Stimulated activated naive CD8-positive, alpha-beta T cell treated with anti-CD3 and anti-CD28 coated beads, Interleukin-15, Interleukin-2, amounts not matched to agents 100 U/mL and 50 U/mL, for 24 hours (primary cell): Measurements from ENCODE around the gene CLEC16A.

Experiments used
- ATAC-seq: fragments of 150-1000 bp; cut with Tn5 transposase; one replicate; pipeline ENCODE4 v1.10.0; 2021
- DNase-seq: peaks from one replicate; pipeline ENCODE4 v3.0.0; 2021

Gene CLEC16A

DNA sequence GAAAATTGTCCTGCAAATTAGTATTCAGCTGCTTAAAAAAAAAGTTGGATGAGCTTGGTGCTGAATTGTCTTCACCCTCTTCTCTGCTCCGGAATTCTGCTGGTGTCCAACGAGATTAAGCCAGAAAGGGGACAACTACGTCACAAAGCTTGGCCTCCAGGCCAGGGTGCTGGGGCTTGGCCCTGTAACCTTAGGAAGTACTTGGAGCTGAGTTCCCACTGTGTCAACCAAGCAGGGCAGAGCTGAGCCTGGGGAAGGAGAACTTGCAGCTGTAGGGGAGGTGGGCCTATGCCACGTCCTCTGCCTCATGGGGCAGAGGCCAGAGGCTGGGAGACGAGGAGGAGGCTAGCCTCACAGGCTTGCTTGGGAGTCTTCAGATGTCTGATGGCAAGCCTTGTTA, 71.2 kb downstream of the CLEC16A start:
- ATAC-seq (no peak), DNase-seq (no peak)

DNA sequence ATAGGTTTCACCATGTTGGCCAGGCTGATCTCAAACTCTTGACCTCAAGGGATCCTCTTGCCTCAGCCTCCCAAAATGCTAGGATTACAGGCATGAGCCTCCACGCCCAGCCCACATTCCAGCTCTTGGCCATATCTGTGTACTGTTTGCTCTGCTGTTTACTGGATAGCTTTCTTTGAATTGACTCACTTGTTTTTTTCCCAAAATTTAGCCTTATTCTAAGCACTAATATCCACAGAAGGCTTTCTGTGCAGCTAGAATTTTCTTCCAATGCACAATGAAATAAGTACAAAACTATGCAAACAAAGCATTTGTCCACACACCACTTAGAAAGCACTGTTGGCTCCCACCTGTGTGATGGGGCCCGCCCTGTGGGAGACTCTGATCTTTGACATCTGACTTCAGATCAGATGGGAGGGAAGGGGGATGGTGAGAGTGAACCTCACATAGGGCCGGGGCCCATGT, 72.2 kb downstream of the CLEC16A start:
- DNase-seq (no peak), ATAC-seq (peak; percentile 15)

DNA sequence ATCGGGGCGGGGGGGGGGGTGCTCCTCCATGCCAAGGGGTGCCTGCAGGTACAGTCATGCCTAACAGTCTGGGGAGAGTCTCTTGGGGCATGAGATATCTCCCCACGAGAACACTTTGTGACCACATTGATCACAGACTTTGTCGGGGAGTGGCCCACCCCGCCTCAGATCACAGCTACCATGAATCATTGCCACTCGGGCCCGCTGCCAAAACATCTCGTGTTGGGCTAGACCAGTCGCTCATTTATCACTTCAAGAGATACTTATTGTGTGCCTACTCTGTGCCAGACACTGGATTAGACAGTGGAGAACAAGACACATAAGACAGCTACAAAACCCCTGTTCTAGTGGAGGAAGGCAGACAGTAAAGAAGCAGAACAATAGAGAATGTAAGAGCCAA, 72.6 kb downstream of the CLEC16A start:
- peak; percentile 66 for DNase-seq
- peak; percentile 77 for ATAC-seq

DNA sequence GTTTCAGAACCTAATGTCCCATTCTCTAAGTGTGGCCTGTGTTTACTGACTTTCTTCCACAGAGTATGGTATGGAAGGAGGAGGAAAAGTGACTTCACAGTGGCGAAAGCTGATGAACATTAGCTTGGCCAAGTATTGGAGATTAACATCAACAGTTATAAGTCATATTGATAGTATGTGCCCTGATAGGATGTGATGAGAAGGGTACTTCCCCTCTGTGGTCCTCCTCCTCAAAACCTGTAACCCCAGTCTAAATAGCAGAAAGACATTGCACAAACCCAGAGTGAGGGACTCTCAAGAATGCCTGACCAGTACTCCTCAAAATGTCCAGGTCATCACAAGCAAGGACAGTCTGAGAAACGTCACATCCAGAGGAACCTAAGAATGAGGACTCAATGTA, 73.1 kb downstream of the CLEC16A start:
- ATAC-seq (no peak), DNase-seq (no peak)

DNA sequence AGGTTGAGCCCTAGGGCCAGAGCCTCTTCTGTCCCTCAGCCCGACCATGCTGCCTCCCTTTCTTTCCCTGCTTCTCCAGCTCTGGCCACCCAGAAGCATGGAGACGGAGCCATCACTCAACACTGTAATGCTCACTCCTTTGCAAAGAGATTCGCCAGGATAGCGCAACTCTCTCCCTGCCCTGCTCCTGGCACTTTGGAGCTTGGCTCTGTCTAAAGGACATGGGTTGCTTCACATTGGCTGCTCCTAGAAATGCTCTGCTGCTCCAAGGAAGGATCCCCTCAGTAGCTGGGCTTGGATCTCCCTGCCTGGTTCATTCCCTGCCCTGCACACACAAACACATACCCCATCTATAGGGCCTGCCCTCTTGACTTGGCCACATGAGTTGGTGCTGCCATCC, 76.0 kb downstream of the CLEC16A start:
- ATAC-seq = no peak
- DNase-seq = no peak

DNA sequence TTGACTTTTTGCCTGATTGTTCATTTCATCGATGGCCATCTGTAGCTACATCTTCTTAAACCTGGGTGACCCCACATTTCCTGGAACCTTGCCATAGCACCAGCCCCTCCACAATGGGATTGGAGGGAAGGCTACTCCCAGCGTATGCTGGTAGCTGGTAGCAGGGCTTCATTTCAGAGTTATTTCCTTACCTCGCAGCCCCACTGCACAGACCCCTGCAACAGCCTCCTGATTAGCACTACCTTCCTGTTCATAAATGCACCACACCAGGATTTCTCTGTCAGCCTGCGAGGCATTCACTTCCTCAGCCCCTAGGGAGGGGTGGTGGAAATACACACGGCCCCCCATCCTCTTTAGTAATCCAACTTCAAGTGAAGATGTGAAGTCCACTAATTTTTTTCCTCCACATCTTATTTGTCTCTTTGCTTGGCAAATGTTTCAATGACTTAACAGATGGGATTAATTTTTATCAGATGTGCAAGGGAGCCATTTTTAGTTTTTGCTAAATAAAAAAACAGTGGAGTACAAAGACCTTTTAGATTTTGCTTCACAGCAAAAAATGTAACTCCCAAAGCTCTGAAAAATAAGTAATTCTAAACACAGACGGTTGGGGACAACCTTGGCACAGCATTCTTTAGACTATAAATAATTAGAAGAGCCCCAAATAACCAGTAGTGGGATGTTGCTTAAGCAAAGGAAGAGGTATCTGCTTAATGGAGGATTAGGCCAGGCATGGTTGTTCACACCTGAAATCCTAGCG, 76.6 kb downstream of the CLEC16A start:
- DNase-seq (no peak), ATAC-seq (no peak)

DNA sequence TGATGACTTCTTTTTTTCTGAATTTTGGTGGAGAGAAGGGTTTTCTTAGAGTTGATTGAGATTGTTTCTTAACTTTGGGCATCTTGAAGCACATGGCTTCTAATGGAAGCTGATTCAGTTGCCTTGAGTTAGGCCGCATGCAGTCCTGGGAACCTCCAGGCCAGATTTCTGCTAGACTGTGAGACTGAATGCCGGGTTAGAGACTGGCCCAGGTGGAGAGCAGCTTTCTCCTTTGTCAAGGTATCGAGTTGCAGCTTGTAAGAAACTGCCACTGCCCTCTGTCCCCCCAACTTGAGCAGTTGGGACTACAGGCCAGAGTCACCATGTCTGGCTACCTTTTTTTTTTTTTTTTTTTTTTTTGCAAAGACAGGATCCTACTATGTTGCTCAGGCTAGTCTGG, 77.6 kb downstream of the CLEC16A start:
- DNase-seq (no peak), ATAC-seq (no peak)

DNA sequence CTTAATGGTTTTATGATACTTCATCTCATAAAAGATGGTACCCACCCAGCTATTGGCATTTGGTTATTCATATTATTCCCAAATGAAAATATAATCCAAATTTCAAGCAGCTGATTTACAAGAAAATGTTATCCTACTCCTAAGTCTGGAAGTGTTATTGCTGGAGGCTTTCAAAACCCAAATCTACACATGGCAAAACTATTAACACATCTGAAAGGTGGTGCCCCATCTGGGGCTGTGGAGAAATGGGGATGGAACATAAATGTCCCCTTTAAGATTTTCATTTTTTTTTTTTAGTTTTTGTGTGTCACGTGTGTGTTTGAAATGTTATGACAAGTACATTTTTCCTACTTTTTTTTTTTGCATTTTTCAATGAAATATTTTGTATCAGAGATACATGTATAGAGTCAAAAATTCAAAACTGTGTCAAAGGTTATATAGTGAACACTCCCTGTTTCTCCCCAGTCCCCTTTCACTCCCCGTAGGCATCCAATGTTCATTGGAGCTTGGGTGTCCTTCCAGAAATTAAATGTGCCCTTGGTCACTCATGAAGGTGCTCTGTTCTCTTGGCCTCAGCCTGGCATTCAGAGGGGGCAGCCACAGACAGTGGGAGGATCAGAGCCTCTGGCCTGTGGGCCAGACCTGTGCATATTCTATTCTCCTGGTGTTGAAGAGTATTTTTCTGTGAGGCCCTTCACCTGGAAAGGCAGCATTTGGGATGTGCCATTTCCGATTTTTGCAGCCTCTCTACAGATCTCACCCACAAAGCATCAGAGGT, 79.1 kb downstream of the CLEC16A start:
- ATAC-seq (no peak), DNase-seq (no peak)

DNA sequence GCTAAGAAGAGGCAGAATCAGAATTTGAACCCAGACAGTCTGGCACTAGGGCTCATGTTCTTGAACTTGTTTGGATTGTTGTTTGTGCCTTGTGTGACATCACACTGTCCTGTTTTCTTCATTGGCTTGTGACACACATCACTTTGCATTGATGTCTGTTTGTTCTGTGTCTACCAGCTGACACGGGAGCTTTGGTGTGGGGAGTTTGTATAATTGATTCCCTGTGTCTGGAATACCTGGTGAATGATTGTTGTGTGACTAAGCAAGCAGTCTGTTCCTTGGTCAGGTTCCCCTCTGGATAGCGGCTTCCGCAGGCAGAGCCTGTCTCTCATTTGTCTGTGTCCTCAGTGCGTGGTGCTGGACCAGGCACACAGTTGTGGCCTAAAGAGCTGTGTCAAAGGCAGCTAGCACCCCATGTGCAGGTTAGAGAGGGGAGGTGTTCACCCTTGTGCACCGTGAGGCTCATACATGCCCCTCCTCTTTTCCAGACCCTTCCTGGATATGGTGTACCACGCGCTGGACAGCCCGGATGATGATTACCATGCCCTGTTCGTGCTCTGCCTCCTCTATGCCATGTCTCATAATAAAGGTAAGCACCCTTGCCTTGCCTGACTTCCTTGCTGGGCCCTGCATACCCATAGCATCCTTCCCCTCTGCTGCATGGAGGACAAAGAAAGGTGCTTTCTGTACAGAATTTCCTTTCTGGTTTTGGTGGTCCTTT, 80.1 kb downstream of the CLEC16A start:
- peak; percentile 53 for ATAC-seq

DNA sequence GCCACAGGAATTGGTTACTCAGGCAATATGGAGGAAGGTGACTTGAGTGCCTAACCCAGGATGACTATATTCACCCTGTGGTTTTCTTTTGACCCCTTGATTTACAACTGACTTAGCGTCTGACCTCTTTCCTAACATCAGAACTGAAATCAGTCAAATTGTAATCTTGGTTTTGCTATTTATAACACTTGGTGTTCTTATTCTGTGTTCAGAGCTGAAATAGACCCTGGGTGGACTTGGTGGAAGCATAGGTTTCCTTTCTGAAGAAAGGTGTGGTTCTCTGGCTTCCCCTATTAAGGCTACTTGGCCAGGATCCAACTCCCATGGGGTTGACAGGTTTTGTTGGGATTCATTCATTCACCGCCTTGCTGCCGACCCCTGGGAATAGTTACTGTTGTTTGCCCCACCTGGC, 80.8 kb downstream of the CLEC16A start:
- DNase-seq (no peak), ATAC-seq (peak; percentile 88)

More for the DNA sequence above, 80.1 kb downstream of the CLEC16A start:
- DNase-seq = no peak

DNA sequence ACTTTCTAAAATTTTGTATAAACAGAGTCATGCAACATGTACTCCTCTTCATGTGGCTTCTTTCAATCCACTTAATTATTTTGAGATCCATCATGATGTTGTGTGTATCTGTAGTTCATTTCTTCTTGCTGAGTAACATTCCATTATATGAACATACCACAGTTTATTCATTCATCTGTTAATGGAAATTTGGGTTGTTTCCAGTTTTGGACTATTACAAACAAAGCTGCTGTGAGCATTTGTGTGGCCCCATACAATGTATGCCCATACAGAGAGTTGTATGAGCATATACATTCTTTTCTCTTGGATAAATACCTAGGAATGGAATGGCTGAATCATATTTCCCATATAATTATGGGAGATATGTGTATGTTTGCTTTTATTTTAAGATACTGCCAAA, 85.6 kb downstream of the CLEC16A start:
- ATAC-seq = no peak
- DNase-seq = no peak

DNA sequence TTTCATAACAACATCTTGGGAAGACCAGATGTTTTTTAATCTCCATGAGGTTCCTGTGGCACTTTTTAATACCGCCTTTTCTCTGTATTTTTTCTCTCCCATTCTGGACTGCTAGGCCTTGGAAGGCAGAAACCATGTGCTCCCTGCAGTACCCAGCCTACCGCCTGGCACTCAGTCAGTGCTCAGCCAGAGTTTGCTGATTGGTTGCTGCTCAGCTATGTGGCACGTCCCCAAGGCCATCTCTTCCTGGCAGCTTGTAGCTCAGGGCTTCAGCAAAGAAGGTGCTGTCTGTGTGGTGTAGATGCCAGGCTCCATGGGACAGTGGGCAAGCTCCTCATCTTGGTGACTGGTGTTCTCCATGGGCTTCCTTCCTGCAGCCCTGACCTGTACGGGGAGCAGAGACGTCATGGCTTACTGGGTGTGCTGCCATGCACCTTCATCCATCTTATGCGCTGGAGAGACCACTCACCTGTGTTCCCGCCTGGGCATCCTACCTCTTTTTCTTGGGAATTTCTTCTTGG, 86.7 kb downstream of the CLEC16A start:
- no peak for DNase-seq

DNA sequence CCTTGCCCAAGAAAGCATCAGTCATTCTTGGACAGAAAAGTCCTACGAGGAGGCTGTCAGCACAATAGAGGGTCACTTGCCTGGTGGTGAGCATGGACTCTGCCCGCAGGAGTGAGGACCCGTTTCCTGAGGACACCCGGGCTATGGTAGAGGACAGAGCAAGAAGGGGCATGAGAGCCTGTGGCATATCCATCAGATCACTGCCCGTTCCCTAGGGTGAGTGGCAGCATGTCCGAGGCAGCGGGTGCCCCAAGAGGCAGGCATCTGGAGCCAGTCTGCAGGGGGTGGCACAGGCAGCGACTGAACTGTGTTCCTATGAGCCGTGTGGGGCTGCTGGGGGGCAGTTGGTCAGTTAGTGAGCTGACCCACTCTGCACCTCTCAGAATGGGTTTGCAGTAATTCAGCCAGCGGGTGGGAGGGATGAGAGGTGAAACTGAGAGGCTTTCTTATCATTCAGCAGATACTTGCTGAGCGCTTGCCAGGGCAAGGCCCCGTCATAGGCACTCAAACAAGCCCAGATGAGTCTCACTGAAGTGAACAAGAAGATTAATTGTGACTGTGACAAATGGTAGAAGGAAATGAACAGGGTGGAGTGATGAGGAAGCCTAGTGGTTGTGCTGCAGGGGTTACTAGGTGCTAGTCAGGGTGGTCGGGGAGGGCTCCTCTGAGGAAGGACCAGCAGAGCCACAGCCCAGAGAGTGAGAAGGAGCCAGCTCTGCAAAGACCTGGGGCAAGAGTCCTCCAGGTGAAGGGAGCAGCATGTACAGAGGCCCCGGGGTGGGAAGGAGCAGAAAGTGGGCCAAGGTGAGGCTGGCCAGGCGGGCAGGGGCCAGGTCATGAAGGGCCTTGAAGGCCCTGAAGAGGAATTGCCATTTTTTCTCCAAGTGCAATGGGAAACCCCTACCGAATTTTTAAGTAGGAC, 87.9 kb downstream of the CLEC16A start:
- DNase-seq (no peak), ATAC-seq (no peak)

More for the DNA sequence above, 86.7 kb downstream of the CLEC16A start:
- ATAC-seq = no peak

DNA sequence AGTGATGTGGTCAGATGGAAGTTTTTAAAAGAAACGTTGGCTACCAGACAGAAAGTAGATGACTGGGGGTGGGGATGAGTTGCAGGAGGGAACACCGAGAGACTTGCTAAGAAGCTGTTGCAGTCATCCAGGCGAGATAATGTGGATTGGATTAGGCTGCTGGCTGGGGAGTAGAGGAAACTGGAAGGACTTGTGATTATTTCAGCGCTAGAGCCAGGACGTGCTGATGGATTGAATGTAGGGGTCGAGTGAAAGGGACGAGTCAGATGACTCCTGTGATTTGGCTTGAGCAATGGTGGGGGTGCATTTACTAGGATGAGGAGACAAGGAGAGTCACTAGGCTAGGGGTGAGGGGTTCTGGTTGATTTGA, 88.5 kb downstream of the CLEC16A start:
- no peak for DNase-seq
- ATAC-seq = no peak

DNA sequence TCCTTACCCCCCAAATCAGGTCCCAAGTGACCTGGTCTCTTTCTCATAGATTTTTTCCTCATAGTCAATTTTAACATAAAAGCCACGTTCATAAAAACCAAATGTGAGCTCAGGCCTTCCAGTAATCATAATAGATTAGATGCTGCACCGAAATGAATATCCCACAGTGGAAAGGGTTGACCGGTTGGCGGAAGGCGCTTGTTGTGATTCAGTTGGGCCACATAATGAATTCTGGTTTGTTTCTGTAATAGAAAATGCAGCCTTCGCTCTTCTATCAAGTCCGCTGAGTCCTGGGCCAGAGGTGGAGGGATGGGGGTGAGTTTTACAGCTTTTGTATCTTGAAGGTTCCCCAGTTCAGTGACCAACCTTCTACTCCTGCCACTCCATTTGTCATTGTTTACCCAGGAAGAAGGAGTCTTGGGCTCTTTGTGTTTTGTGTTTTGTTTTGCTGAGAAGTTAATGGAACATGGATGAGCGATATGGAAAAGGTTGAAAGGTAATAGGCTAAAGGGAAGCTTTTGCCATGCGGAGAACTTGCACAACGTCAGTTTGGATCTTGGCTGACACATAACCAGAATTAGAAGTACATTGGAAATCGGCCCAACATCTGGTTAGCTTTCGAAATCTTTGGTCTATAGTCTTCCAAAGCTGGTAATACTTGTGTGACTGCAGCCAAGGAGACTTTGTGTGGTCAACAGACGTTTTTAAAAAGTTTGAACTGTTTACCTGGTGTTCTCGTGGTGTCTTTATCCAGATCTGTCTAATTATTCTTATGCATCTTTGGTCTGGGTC, 89.5 kb downstream of the CLEC16A start:
- no peak for DNase-seq
- ATAC-seq = no peak

DNA sequence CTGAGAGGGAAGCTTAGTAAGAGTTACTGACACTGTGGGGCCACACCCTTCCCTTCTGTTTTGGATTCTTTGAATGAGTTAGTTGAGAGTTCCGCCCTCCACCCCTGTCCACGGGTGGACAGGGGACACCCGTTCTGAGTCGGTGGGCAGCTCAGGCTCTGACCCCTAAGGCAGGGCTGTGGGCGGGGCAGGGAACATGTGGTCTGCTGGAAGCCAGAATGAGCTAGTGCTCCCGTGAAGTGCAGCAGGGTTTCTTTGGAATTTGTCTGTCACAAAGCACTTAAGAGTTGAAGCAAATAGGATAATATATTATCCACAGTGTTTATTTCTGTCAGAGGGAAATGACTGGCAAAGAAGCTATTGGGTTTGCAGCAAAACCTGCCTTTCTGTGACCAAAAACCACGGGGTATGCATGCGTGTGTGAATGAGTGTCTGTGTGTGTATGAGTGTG, 90.1 kb downstream of the CLEC16A start:
- no peak for ATAC-seq
- DNase-seq = no peak

DNA sequence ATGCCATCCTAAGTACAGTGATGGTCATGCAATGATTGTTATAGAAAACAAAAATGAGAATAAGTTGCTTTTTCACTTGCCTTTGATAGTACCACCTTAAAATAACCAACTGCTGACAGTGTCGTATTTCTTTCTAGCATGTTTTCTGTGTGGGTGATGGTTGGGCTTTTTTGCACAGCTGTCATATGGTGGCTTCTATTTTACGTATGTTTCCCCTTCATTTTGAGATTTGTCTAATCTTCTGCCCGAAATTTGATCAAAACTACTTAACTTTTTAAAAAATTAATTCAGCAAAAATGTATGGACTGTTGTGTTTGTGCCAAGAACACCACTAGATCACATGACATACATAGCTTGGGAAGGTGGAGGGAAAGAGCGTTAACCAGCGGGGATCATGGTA, 90.7 kb downstream of the CLEC16A start:
- DNase-seq (no peak), ATAC-seq (no peak)

DNA sequence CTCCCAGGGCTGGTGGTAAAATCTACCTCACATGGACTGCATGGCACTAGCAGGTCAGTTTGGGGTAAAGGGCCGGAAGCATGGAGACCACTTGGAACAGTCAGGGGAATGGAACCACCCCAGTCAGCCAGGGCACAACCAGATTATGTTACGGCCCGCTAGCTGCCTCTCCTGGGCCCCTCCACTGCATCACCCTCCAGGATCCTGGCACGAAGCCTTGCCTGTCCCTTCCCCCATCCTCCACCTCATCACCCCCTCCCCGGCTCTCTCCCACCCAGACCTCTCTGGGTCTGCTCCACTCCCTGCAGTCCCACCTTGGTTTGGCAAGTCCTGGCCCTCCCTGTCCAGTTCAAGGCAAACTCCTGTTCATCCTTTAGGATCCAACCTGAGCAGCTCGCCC, 91.7 kb downstream of the CLEC16A start:
- ATAC-seq = no peak
- no peak for DNase-seq

DNA sequence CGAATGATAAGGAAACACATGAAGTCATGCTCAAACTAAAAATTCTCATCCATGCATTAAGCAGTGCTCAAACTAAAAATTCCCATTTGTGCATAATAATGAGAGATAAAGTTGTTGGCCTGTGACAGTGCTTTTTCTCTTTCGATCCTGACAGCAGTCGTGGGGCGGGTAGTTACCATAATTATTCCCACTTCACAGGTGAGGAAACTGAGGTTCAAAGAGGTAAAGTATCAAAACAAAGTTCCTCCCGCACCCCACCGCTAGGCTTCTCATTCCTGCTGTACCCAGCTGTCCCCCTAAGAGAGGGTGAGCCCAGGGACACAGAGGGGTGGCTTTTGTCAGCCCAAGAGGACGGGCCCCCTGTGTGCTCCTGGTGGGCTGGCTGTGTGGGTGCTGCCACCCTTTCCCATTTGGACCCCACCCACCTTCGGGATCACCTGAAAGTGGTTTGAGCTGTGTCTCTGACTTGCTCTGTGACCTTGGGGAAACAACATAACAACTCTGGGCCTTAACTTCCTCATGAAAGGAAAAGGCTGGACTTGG, 92.6 kb downstream of the CLEC16A start:
- ATAC-seq = no peak
- no peak for DNase-seq

DNA sequence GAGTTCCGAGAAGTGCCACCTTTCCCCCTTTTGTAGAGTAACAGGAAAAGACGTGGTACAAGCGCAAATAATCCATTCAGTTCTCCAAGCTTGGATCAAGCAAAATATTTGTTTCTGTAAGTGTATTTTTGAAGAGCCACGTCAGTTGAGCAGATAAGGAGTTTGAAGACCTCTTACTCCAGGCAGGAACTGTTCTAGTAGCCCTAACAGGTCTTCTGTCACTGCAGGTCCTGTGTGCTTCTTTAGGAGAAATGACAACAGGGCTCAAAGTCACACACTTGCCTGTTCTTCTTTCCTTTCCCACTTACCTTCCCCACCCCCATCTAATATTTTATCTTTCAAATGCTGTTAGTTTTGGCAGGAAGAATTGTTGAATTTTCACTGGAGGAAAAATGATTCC, 93.9 kb downstream of the CLEC16A start:
- DNase-seq (no peak), ATAC-seq (no peak)
